Gastroesophageal sphincter (tissue), 3 donors: ENCODE results near the gene EPSTI1.

Experiments used
- EP300 ChIP-seq: sonication (generic); formaldehyde crosslinking; IDR thresholded peaks from one replicate; pipeline ENCODE4 v1.6.1; 2017; ENCODE audit warnings: antibody characterized with exemption, mild to moderate bottlenecking
- POLR2A ChIP-seq, 2 donors: fragments of 450-650 bp; IDR thresholded peaks; one replicate each; pipeline ENCODE4 v1.6.1; 2017; ENCODE audit warnings: antibody characterized with exemption in 2 of 2, mild to moderate bottlenecking in 2 of 2, moderate library complexity in 1 of 2
- POLR2AphosphoS5 ChIP-seq: sonication (generic); formaldehyde crosslinking; IDR thresholded peaks from one replicate; pipeline ENCODE4 v1.6.1; 2017; ENCODE audit warnings: antibody characterized with exemption
- TF ChIP-seq, protein P1 (sequence below), 4 experiments: fragments of 200-600 bp in 2 of 4; fragments of 450-650 bp in 2 of 4; sonication (generic) in 1 of 4; IDR thresholded peaks; one replicate each; pipeline ENCODE4 v1.5.1; 2017 to 2019; ENCODE audit warnings: antibody characterized with exemption in 4 of 4, mild to moderate bottlenecking in 2 of 4, moderate library complexity in 2 of 4

GRCh38 chr13:43022934-43023288 lies 30.9 kb upstream of the EPSTI1 start:
- TF ChIP-seq, protein P1, sequence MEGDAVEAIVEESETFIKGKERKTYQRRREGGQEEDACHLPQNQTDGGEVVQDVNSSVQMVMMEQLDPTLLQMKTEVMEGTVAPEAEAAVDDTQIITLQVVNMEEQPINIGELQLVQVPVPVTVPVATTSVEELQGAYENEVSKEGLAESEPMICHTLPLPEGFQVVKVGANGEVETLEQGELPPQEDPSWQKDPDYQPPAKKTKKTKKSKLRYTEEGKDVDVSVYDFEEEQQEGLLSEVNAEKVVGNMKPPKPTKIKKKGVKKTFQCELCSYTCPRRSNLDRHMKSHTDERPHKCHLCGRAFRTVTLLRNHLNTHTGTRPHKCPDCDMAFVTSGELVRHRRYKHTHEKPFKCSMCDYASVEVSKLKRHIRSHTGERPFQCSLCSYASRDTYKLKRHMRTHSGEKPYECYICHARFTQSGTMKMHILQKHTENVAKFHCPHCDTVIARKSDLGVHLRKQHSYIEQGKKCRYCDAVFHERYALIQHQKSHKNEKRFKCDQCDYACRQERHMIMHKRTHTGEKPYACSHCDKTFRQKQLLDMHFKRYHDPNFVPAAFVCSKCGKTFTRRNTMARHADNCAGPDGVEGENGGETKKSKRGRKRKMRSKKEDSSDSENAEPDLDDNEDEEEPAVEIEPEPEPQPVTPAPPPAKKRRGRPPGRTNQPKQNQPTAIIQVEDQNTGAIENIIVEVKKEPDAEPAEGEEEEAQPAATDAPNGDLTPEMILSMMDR (IDR thresholded peaks at IDR 0.05), result no peak
- TF ChIP-seq POLR2AphosphoS5 (no peak), POLR2A (IDR thresholded peaks at IDR 0.05) (no peak), EP300 (no peak)
